Measurements from ENCODE around the gene DNAJC28.

- TF ChIP-seq ZBTB17 (tag by site-specific recombination; IDR thresholded peaks at IDR 0.05), result no peak
- TF ChIP-seq CTCF (tag by site-specific recombination; IDR thresholded peaks at IDR 0.05), result peak; percentile 65
- TF ChIP-seq ZNF561 (tag by site-specific recombination; IDR thresholded peaks at IDR 0.05; ENCODE audit: borderline replicate concordance), result no peak
- TF ChIP-seq ZBTB8A (tag by site-specific recombination; IDR thresholded peaks at IDR 0.05), result peak; percentile 98
- TF ChIP-seq ZNF302 (tag by site-specific recombination; IDR thresholded peaks at IDR 0.05; ENCODE audit: low read depth), result no peak
Measured at GRCh38 chr21:33478935-33479678, 12.4 kb downstream of the DNAJC28 start.
